ENCODE data around the gene FSIP2.

GRCh38 chr2:185823773-185824172 is 85.2 kb downstream of the FSIP2 start:
- no peak for TF ChIP-seq POLR2AphosphoS5 (IDR thresholded peaks at IDR 0.05; ENCODE audit: low read depth, low read length)
- TF ChIP-seq POLR2A (IDR thresholded peaks at IDR 0.05; ENCODE audit: low read depth, low read length): no peak
- no peak for TF ChIP-seq TAF1 (IDR thresholded peaks at IDR 0.05; ENCODE audit: borderline replicate concordance, low read depth, low read length)
